SU-DHL-6 (cell line): ENCODE measurements around the gene CDH23.

ENCODE experiments used
- H2AFZ ChIP-seq: fragments of 200-600 bp; sonication (generic); 2 replicates; pipeline ENCODE4 v1.6.1; 2014; ENCODE audit warnings: low read depth, mild to moderate bottlenecking, moderate library complexity, mixed read lengths, antibody characterized with exemption, low read length; ENCODE audit not compliant: severe bottlenecking
- H3F3A ChIP-seq: fragments of 200-600 bp; shearing (Covaris generic); 2 replicates; pipeline ENCODE4 v1.6.0; 2016; ENCODE audit warnings: antibody characterized with exemption, mild to moderate bottlenecking; ENCODE audit not compliant: insufficient read depth
- H3K27ac ChIP-seq: fragments of 200-600 bp; sonication (generic); 2 replicates; pipeline ENCODE4 v1.5.1; 2016; ENCODE audit warnings: low read depth, mild to moderate bottlenecking, low read length, moderate library complexity, mixed read lengths
- H3K27me3 ChIP-seq: fragments of 200-600 bp; sonication (generic), shearing (Covaris generic); 2 replicates; pipeline ENCODE4 v1.6.0; 2014; ENCODE audit warnings: mild to moderate bottlenecking, low read length
- H3K36me3 ChIP-seq: fragments of 200-600 bp; sonication (generic); 2 replicates; pipeline ENCODE4 v1.6.1; 2014; ENCODE audit warnings: mild to moderate bottlenecking, low read length, mixed read lengths
- H3K4me2 ChIP-seq: fragments of 300-600, 200-600 bp; shearing (Covaris generic), sonication (generic); 2 replicates; pipeline ENCODE4 v1.6.0; 2014; ENCODE audit warnings: low read length, low read depth, mild to moderate bottlenecking; ENCODE audit not compliant: poor library complexity, severe bottlenecking
- H3K4me3 ChIP-seq: fragments of 200-600 bp; sonication (generic); 2 replicates; pipeline ENCODE4 v1.5.1; 2014; ENCODE audit warnings: antibody characterized with exemption, low read length, mild to moderate bottlenecking, mixed read lengths; ENCODE audit not compliant: insufficient read depth, poor library complexity, severe bottlenecking
- H3K79me2 ChIP-seq: fragments of 200-600 bp; sonication (generic); 2 replicates; pipeline ENCODE4 v1.6.1; 2014; ENCODE audit warnings: mild to moderate bottlenecking, low read length, moderate library complexity; ENCODE audit not compliant: insufficient read depth
- H3K9ac ChIP-seq: fragments of 200-600 bp; sonication (generic); 2 replicates; pipeline ENCODE4 v1.7.0; 2014; ENCODE audit warnings: mild to moderate bottlenecking, low read length
- H3K9me2 ChIP-seq: fragments of 200-600 bp; sonication (generic); replicated peaks from 2 replicates; pipeline ENCODE4 v1.6.1; 2014; ENCODE audit warnings: low read length; ENCODE audit not compliant: insufficient read depth
- H3K9me3 ChIP-seq: fragments of 200-600 bp; sonication (generic); 2 replicates; pipeline ENCODE4 v1.6.1; 2014; ENCODE audit warnings: low read length, mixed read lengths; ENCODE audit not compliant: insufficient read depth
- H4K20me1 ChIP-seq: fragments of 200-600 bp; sonication (generic); 2 replicates; pipeline ENCODE4 v1.6.1; 2014; ENCODE audit warnings: low read depth, mild to moderate bottlenecking, antibody characterized with exemption, low read length, moderate library complexity, mixed read lengths
- CTCF ChIP-seq: fragments of 200-600 bp; sonication (generic); IDR thresholded peaks from one replicate; pipeline ENCODE4 v1.5.1; 2017; ENCODE audit warnings: antibody characterized with exemption, mild to moderate bottlenecking, low read length, moderate library complexity; ENCODE audit not compliant: insufficient read depth, poor library complexity, severe bottlenecking
- EZH2phosphoT487 ChIP-seq: fragments of 200-600 bp; sonication (generic), shearing (Covaris generic); conservative IDR thresholded peaks from 2 replicates; pipeline ENCODE4 v1.6.1; 2018; ENCODE audit warnings: mild to moderate bottlenecking, antibody characterized with exemption, low read length, moderate library complexity, mixed read lengths

The CDH23 gene

DNA sequence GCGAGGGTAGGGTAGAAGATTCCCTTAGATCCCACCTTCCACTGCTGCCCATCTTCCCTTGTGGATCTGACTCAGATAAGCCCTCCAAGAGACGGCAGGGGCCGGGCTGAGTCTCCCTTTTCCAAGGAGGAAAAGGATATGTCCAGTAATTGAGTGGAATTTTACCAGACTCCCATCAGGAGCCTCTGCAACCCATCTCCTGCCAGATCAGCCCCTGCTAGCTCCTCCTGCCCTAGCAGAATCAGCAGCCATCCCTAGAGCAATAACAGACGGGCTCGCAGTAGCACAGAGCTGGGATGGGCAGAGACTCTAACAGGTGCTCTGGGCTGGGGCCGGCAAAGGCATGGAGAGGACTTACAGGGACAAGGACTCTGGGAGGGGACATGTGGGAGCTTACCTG is 249.3 kb downstream of the CDH23 start:
- Histone ChIP-seq H3K4me2 (no peak overlapping the region), H3K36me3 (no peaks in the 10 kb centered on the region), H3K27ac (no peak overlapping the region), H2AFZ (no peak overlapping the region), H3K4me3 (no peak overlapping the region), H3F3A (no peaks in the 10 kb centered on the region), H3K9ac (no peak overlapping the region), H3K9me2 (no peaks in the 10 kb centered on the region), H3K79me2 (no peaks in the 10 kb centered on the region), H4K20me1 (no peaks in the 10 kb centered on the region), H3K27me3 (no peaks in the 10 kb centered on the region), H3K9me3 (no peaks in the 10 kb centered on the region)
- no peak for TF ChIP-seq EZH2phosphoT487
- no peak for TF ChIP-seq CTCF

DNA sequence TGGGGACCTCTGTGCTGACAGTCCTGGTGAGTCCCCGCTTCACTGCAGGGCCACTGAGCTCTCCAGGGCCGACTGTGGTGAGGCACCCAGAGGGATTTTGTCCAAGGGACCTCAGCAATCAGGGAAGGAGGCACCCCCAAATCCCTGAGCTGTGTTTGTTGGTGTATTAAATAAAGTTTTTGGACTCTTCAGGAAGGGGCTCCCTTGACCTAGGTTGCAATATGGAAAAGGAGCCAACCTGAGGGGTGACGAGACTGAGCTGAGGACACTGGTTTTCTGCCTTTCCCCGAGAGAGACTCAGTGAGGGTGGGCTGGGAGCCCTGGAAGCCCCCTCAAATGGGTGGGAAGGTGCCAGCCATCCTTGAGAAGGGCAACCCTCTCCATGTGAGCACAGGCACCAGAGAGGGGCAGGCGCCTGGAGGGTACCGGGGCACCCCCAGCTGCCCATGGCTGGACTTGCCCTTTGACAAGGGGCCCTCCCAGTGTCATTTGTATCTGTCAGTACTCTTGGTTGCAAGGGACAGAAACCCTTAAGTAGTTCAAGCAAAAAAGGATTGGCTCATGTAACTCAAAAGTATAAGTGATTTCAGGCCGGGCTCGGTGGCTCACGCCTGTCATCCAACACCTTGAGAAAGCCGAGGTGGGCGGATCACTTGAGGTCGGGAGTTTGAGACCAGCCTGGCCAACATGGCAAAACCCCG is 250.0 kb downstream of the CDH23 start:
- no peak overlapping the region for H3K4me2 ChIP-seq
- no peak overlapping the region for H3K27ac ChIP-seq
- H3K27me3 ChIP-seq, result no peaks in the 10 kb centered on the region
- no peaks in the 10 kb centered on the region for H3K9me3 ChIP-seq
- H3K9me2 ChIP-seq, result no peaks in the 10 kb centered on the region
- TF ChIP-seq CTCF, result no peak
- TF ChIP-seq EZH2phosphoT487, result no peak
- H3F3A ChIP-seq, result no peaks in the 10 kb centered on the region
- no peak overlapping the region for H2AFZ ChIP-seq
- no peak overlapping the region for H3K9ac ChIP-seq
- H3K79me2 ChIP-seq, result no peaks in the 10 kb centered on the region
- H3K36me3 ChIP-seq, result no peaks in the 10 kb centered on the region
- H4K20me1 ChIP-seq, result no peaks in the 10 kb centered on the region
- no peak overlapping the region for H3K4me3 ChIP-seq

DNA sequence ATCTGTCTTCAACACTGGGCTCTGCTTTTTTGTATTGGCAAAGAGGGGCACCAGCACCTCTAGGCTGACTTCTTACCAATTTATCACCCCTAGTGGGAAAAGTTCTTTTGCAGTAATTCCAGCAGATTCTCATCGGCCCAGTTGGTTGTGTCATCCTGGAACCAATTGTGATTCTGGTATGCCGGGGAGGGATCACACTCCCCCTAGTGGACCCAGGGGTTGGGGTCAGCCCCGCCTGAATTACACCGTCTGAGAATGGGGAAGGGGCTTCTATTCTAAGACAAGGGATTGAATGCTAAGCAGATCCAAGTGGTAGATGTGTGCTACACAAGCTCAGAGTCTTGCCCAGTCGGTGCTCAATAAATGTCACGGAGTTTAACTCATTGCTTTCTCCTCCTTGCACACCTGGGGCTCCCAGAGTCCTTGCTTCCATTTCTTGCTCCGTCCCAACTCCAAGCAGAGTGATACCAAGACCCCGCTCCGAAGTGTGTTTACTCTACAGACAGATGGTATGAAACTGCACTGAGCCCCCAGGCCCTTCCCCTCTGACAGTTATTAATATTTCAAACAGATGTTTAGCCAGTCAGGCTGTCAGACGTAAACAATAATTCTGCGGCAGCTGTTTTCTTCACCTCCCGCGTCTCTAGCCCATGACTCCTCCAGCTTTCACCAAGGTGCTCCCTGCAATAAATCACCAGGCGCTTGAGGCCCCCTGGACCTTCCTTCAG is 251.0 kb downstream of the CDH23 start:
- Histone ChIP-seq H3K79me2 (no peaks in the 10 kb centered on the region), H3F3A (no peaks in the 10 kb centered on the region), H3K9me3 (no peaks in the 10 kb centered on the region), H2AFZ (no peak overlapping the region), H3K27ac (no peak overlapping the region), H4K20me1 (no peaks in the 10 kb centered on the region), H3K36me3 (no peaks in the 10 kb centered on the region), H3K27me3 (no peaks in the 10 kb centered on the region), H3K9ac (no peak overlapping the region), H3K4me3 (no peak overlapping the region), H3K4me2 (no peak overlapping the region), H3K9me2 (no peaks in the 10 kb centered on the region)
- TF ChIP-seq CTCF (peak; percentile 40), EZH2phosphoT487 (no peak)
